Spleen (tissue), 11 donors: ENCODE measurements around the gene VPREB3. TPM values are rescaled to one million over a fixed set of nuclear protein-coding genes. Genes with fewer than 3 reads are reported as not detected.

Source experiments
- DNase-seq: peaks from one replicate; pipeline ENCODE4 v3.0.0-alpha.2; 2020
- H3K27ac ChIP-seq, 8 donors: fragments of 200-600 bp; sonication (generic) in 7 of 8; 1 replicate in 4 of 8; 2 replicates in 4 of 8; pipeline versions ENCODE4 v1.5.0 to v1.8.0; 2016 to 2021; ENCODE audit warnings: inconsistent platforms in 4 of 8, mild to moderate bottlenecking in 4 of 8, moderate library complexity in 1 of 8
- H3K27me3 ChIP-seq, 7 donors: fragments of 200-600 bp; sonication (generic) in 6 of 7; replicated peaks in 1 of 7; 1 replicate in 4 of 7; 2 replicates in 3 of 7; pipeline versions ENCODE4 v1.5.0 to v1.8.0; 2016 to 2021; ENCODE audit warnings: inconsistent platforms in 3 of 7, mild to moderate bottlenecking in 1 of 7
- H3K36me3 ChIP-seq, 6 donors: fragments of 200-600 bp; sonication (generic) in 5 of 6; 1 replicate in 4 of 6; 2 replicates in 2 of 6; pipeline versions ENCODE4 v1.5.0 to v1.8.0; 2016 to 2021; ENCODE audit warnings: inconsistent platforms in 2 of 6
- H3K4me1 ChIP-seq, 6 donors: fragments of 200-600 bp; sonication (generic) in 5 of 6; 1 replicate in 3 of 6; 2 replicates in 3 of 6; pipeline versions ENCODE4 v1.5.0 to v1.8.0; 2016 to 2021; ENCODE audit warnings: inconsistent platforms in 3 of 6
- H3K4me3 ChIP-seq, 8 donors: fragments of 200-600 bp; sonication (generic) in 7 of 8; 1 replicate in 4 of 8; 2 replicates in 4 of 8; pipeline versions ENCODE4 v1.5.0 to v1.8.0; 2016 to 2021; ENCODE audit warnings: inconsistent platforms in 4 of 8, mild to moderate bottlenecking in 4 of 8, moderate library complexity in 2 of 8
- H3K9me3 ChIP-seq, 8 donors: fragments of 200-600 bp; sonication (generic) in 7 of 8; 1 replicate in 4 of 8; 2 replicates in 4 of 8; pipeline versions ENCODE4 v1.5.0 to v1.8.0; 2016 to 2021; ENCODE audit warnings: inconsistent platforms in 4 of 8
- POLR2A ChIP-seq, 3 donors: fragments of 450-650 bp; IDR thresholded peaks; one replicate each; pipeline ENCODE4 v1.5.1; 2017; ENCODE audit warnings: antibody characterized with exemption in 3 of 3, mild to moderate bottlenecking in 1 of 3
- POLR2AphosphoS5 ChIP-seq, 3 donors: sonication (generic); formaldehyde crosslinking; IDR thresholded peaks; one replicate each; pipeline ENCODE4 v1.5.1; 2017; ENCODE audit warnings: antibody characterized with exemption in 3 of 3
- WGBS, 5 donors: extraction: QIAGEN DNeasy Blood & Tissue Kit in 3 of 5; methylation state at CpG; one replicate each; pipeline versions ENCODE4 v1.1.5 to v1.1.7; 2013 to 2018; 5-methylcytosine and 5-hydroxymethylcytosine counted together
- intact Hi-C: fragments of 100-400 bp; cut with DNase I; formaldehyde crosslinking; loops from one replicate; pipeline ENCODE4 v1.15.0; 2023; ENCODE audit warnings: low total_unique reads
- polyA plus RNA-seq, 3 donors: library from polyadenylated mRNA; stranded (reverse); fragments of 200-250 nt; gene quantifications; one replicate each; pipeline ENCODE4 v1.2.1, GENCODE V29; 2013
- total RNA-seq, 7 donors: library from RNA; depleted of rRNA in 3 of 7; stranded (reverse); fragments of >200 nt in 3 of 7; fragmentation: NEBNext Ultra II Directional in 4 of 7; extraction: Animal tissue kit (Norgen Biotek cat#: 25700) in 4 of 7; gene quantifications; one replicate each; pipeline versions ENCODE4 v1.1.0 to v1.2.1, GENCODE V29; 2016 to 2021
- TF ChIP-seq, protein P1 (sequence below), 11 experiments: fragments of 200-600 bp in 7 of 11; fragments of 450-650 bp in 4 of 11; sonication (generic) in 4 of 11; IDR thresholded peaks in 8 of 11; conservative IDR thresholded peaks in 3 of 11; 1 replicate in 7 of 11; 2 replicates in 4 of 11; pipeline versions ENCODE4 v1.4.0 to v1.8.0; 2016 to 2021; ENCODE audit warnings: antibody characterized with exemption in 11 of 11, inconsistent platforms in 4 of 11, mild to moderate bottlenecking in 1 of 11
- donor health status: healthy with polysubstance abuse.
- donor health status: DM: no; HTN: no; CAD: no; lungs with moderate emphysema.
- donor health status: DM: no; HTN: no; CAD: no.
- donor health status: Bipolar disorder and iron deficiency.
- donor health status: healthy.
- donor health status: DM: no; HTN: no; CAD: no.
- donor health status: DM: yes; HTN: yes; CAD: no.

VPREB3 gene
- total and polyA plus RNA-seq, 10 donors, result 24.9 to 472 (median 57.9) TPM

DNA sequence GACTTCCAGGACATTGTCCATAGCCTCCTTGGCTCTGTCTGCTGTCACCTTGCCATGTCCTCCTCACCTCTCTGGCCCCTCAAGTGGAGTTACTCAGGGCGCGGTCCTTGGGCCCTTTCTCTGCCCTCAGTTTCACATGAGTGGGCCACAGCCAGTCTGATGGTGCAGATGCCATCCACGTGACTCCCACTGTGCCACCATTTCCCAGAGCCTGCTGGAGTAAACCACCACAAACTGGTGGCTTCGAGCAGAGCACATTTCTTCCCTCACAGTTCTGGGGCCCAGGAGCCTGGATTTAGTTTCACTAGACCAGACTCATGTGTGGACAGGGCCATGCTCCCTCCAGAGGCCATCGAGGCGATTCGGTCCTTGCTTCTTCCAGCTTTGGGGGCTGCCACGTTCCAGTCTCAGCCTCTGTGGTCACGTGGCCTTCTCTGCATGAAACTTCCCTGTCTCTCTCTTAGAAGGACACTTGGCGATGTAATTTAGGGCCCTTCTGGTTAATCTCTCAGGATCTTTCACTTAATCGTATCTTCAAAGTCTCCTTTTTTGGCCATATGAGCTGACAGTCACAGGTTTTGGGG is 47.1 kb upstream of the VPREB3 start:
- peak in 1 of 3 donors; percentile 3 for TF ChIP-seq POLR2AphosphoS5 (IDR thresholded peaks at IDR 0.05)
- TF ChIP-seq POLR2A (IDR thresholded peaks at IDR 0.05), result no peak
- TF ChIP-seq, protein P1, sequence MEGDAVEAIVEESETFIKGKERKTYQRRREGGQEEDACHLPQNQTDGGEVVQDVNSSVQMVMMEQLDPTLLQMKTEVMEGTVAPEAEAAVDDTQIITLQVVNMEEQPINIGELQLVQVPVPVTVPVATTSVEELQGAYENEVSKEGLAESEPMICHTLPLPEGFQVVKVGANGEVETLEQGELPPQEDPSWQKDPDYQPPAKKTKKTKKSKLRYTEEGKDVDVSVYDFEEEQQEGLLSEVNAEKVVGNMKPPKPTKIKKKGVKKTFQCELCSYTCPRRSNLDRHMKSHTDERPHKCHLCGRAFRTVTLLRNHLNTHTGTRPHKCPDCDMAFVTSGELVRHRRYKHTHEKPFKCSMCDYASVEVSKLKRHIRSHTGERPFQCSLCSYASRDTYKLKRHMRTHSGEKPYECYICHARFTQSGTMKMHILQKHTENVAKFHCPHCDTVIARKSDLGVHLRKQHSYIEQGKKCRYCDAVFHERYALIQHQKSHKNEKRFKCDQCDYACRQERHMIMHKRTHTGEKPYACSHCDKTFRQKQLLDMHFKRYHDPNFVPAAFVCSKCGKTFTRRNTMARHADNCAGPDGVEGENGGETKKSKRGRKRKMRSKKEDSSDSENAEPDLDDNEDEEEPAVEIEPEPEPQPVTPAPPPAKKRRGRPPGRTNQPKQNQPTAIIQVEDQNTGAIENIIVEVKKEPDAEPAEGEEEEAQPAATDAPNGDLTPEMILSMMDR (IDR thresholded peaks at IDR 0.05 in 8 of 11, conservative IDR thresholded peaks at IDR 0.05 in 3 of 11), result no peak
- intact Hi-C loops, result no loop called here
- DNase-seq, result no peak
- H3K27ac ChIP-seq, result peak overlapping the region; percentile 39 to 85 (median 70)
- H3K4me3 ChIP-seq, result no peak overlapping the region
- no peaks in the 10 kb centered on the region for H3K27me3 ChIP-seq
- 79 to 85% (median 80%) methylated on average over 9 to 11 of the region's 11 CpGs for WGBS, 5 donors
- H3K36me3 ChIP-seq, result peaks cover 0 to 100% (median 75%) of the 10 kb centered on the region in 6 donors
- H3K4me1 ChIP-seq, result peaks cover 4 to 75% (median 48%) of the 10 kb centered on the region in 6 donors
- no peaks in the 10 kb centered on the region for H3K9me3 ChIP-seq

DNA sequence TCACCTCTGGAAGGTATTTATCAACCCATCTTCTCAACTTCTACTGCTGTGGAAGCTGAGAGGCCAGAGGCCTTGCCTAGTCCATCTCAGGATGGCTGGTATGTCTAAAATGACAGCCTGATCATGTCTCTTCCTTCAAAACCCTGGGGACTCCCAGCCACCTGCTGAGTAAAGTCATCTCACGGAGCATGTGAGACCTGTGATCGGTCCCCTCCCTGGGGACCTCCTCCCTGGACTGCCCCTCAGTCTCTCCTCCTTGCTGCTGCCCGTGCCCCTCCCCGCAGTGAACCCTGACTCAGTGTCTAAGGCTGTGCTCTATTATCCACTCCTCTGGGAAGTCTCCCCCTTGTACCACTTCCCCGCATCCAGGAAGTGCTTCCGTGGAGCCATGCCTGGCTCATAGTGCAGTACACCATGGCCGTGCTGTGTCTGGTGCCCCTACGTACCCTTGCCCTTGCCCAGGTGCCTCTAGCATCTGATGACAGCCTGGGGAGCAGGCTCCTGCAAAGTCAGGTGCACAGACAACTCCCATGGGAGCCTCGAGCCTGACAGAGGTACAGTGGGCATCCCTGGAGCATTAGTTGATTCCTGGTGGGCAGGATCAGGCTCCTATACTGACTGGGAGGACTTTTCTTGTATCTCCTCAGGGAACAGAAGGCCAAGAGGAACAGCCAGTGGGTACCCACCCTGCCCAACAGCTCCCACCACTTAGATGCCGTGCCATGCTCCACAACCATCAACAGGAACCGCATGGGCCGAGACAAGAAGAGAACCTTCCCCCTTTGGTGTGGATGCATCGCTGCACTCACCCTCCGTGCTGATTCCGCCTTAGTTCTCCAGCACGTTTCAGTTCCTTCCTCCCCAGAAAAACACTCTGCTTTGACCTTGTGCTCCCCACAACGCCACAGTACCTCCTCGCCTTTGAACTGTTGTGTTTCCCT is 46.3 kb upstream of the VPREB3 start:
- peaks cover 0 to 100% (median 79%) of the 10 kb centered on the region in 6 donors for H3K36me3 ChIP-seq

DNA sequence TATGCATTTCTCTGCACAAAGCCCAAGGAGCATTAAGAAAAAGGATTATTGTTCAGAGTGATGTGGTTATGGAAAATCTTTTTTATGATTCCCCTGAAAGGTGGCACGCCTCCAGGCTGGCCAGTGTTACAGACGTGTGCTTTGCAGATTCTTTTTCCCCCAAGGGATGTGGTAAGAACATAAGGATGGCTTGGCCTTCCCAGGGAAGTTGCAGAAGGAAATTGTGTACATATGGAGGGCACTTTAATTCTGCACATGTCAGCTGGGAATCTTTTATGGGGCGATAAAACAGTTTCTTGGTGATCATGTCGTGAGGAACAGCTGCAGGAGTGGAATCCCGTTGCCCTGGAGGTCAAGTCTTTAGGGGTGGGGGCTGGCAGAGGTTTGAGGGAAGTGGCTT is 42.2 kb upstream of the VPREB3 start:
- Histone ChIP-seq H3K9me3 (no peaks in the 10 kb centered on the region), H3K27me3 (no peaks in the 10 kb centered on the region), H3K4me1 (peaks cover 0 to 47% (median 22%) of the 10 kb centered on the region in 6 donors), H3K36me3 (peaks cover 0 to 100% (median 76%) of the 10 kb centered on the region in 6 donors), H3K27ac (no peak overlapping the region), H3K4me3 (no peak overlapping the region)
- WGBS, 5 donors, result 74 to 86% (median 79%) methylated on average over 5 of the region's 5 CpGs
- intact Hi-C loops, result no loop called here
- TF ChIP-seq, protein P1 (IDR thresholded peaks at IDR 0.05 in 8 of 11, conservative IDR thresholded peaks at IDR 0.05 in 3 of 11), result no peak
- TF ChIP-seq POLR2A (IDR thresholded peaks at IDR 0.05) (no peak), POLR2AphosphoS5 (IDR thresholded peaks at IDR 0.05) (no peak)
- no peak for DNase-seq

More for the DNA sequence above, 46.3 kb upstream of the VPREB3 start:
- intact Hi-C loops, result no loop called here
- TF ChIP-seq POLR2AphosphoS5 (IDR thresholded peaks at IDR 0.05) (peak; percentile 31 to 69 (median 61)), POLR2A (IDR thresholded peaks at IDR 0.05) (no peak)
- TF ChIP-seq, protein P1 (IDR thresholded peaks at IDR 0.05 in 8 of 11, conservative IDR thresholded peaks at IDR 0.05 in 3 of 11), result no peak
- H3K27ac ChIP-seq, result peak overlapping the region; percentile 39 to 85 (median 70)
- H3K9me3 ChIP-seq, result no peaks in the 10 kb centered on the region
- H3K4me1 ChIP-seq, result peaks cover 0 to 67% (median 45%) of the 10 kb centered on the region in 6 donors
- H3K27me3 ChIP-seq, result no peaks in the 10 kb centered on the region
- H3K4me3 ChIP-seq, result peak overlapping the region in 1 of 8 donors; percentile 35
- 66 to 79% (median 71%) methylated on average over 18 of the region's 18 CpGs for WGBS, 5 donors
- DNase-seq, result peak; percentile 86

DNA sequence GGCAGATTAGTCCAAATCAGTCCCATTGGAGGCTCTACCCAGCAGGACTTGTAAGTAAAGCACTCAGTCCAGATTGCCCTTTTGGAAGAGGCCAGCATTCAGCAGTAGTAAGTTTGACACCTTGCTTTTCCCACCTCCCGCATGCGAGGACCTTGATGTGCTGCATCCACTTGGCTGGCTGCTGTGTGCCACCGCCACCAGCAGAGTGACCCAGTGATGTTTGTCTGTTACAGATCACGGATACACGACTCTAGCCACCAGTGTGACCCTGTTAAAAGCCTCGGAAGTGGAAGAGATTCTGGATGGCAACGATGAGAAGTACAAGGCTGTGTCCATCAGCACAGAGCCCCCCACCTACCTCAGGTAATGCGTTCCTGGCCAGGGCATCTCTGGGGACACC is 39.1 kb upstream of the VPREB3 start:
- Histone ChIP-seq H3K27ac (no peak overlapping the region), H3K27me3 (no peaks in the 10 kb centered on the region), H3K4me1 (peaks cover 11 to 48% (median 25%) of the 10 kb centered on the region in 6 donors), H3K36me3 (peaks cover 0 to 94% (median 58%) of the 10 kb centered on the region in 6 donors), H3K4me3 (no peak overlapping the region), H3K9me3 (no peaks in the 10 kb centered on the region)
- intact Hi-C loops, result no loop called here
- 86 to 94% (median 90%) methylated on average over 6 to 8 of the region's 8 CpGs for WGBS, 5 donors
- DNase-seq, result peak; percentile 53
- TF ChIP-seq POLR2AphosphoS5 (IDR thresholded peaks at IDR 0.05), result no peak
- no peak for TF ChIP-seq POLR2A (IDR thresholded peaks at IDR 0.05)
- TF ChIP-seq, protein P1 (IDR thresholded peaks at IDR 0.05 in 8 of 11, conservative IDR thresholded peaks at IDR 0.05 in 3 of 11), result no peak
